HFFc6 (cell line): ENCODE results near the gene C22orf15. TPM values are rescaled to one million over a fixed set of nuclear protein-coding genes. Genes with fewer than 3 reads are reported as not detected.
"Not testable (repeated sequence)": the region's sequence is repeated elsewhere in the genome, so short reads cannot be mapped to it uniquely, and the experiment has no call there.

ENCODE experiments used
- DNase-seq: peaks from one replicate; pipeline ENCODE4 v3.0.0-alpha.2; 2018
- H3K27ac Mint-ChIP-seq: 2 replicates; pipeline ENCODE4 v1.8.0; 2020; ENCODE audit warnings: mild to moderate bottlenecking, mixed read lengths
- H3K27me3 Mint-ChIP-seq: 2 replicates; pipeline ENCODE4 v1.8.0; 2021; ENCODE audit warnings: mild to moderate bottlenecking, moderate library complexity, mixed read lengths; ENCODE audit not compliant: insufficient read depth
- H3K36me3 Mint-ChIP-seq: 2 replicates; pipeline ENCODE4 v1.8.0; 2021; ENCODE audit warnings: low read depth, mixed read lengths
- H3K4me1 Mint-ChIP-seq: 2 replicates; pipeline ENCODE4 v1.8.0; 2020; ENCODE audit warnings: low read depth, mixed read lengths
- H3K4me3 Mint-ChIP-seq: 2 replicates; pipeline ENCODE4 v1.8.0; 2020; ENCODE audit warnings: mild to moderate bottlenecking, moderate library complexity, mixed read lengths
- H3K9me3 Mint-ChIP-seq: 2 replicates; pipeline ENCODE4 v1.8.0; 2020; ENCODE audit warnings: mild to moderate bottlenecking, mixed read lengths
- CTCF ChIP-seq: fragments of 200-600 bp; sonication (generic); IDR thresholded peaks from 2 replicates; pipeline ENCODE4 v1.5.0; 2021; ENCODE audit warnings: antibody characterized with exemption, mild to moderate bottlenecking
- total RNA-seq, 6 experiments: library from RNA; stranded (reverse); fragmentation: NEBNext Ultra II Directional; extraction: Animal tissue kit (Norgen Biotek cat#: 25700); gene quantifications; 2 replicates in 1 of 6; 3 replicates in 5 of 6; pipeline ENCODE4 v1.2.3, GENCODE V29; 2021

Gene C22orf15
- total RNA-seq, 6 experiments from 2014 or later, result 0.48 to 4.0 (median 1.1) TPM

GRCh38 chr22:23716811-23717801, 45.7 kb upstream of the C22orf15 start:
- 0 out of 2 replicates have a peak, but pooled peaks cover 4% of the 10 kb centered on the region for H3K4me1 Mint-ChIP-seq
- peaks cover 2% of the 10 kb centered on the region; the same call in 1 of the 2 replicates for H3K27me3 Mint-ChIP-seq
- H3K27ac Mint-ChIP-seq, result peak overlapping the region; percentile 81
- no peaks in the 10 kb centered on the region for H3K9me3 Mint-ChIP-seq
- H3K4me3 Mint-ChIP-seq, result peak overlapping the region; percentile 83
- peaks cover 7% of the 10 kb centered on the region for H3K36me3 Mint-ChIP-seq
- TF ChIP-seq CTCF, result no peak
- DNase-seq, result peak; percentile 60

GRCh38 chr22:23718371-23719165, 44.2 kb upstream of the C22orf15 start:
- Mint-ChIP-seq H3K4me3 (no peak overlapping the region), H3K36me3 (peaks cover 7% of the 10 kb centered on the region), H3K9me3 (no peaks in the 10 kb centered on the region), H3K27ac (no peak overlapping the region), H3K27me3 (peaks cover 3% of the 10 kb centered on the region), H3K4me1 (0 out of 2 replicates have a peak, but pooled peaks cover 4% of the 10 kb centered on the region)
- no peak for DNase-seq
- no peak for TF ChIP-seq CTCF

- Mint-ChIP-seq H3K27ac (no peak overlapping the region), H3K9me3 (no peaks in the 10 kb centered on the region), H3K36me3 (no peaks in the 10 kb centered on the region), H3K4me3 (no peak overlapping the region), H3K4me1 (0 out of 2 replicates have a peak, but pooled peaks cover 9% of the 10 kb centered on the region), H3K27me3 (peaks cover 7% of the 10 kb centered on the region)
- TF ChIP-seq CTCF, result no peak
- no peak for DNase-seq
Observed at GRCh38 chr22:23720855-23721254, 41.9 kb upstream of the C22orf15 start.

GRCh38 chr22:23722160-23722559, 40.6 kb upstream of the C22orf15 start:
- H3K27me3 Mint-ChIP-seq, result peaks cover 11% of the 10 kb centered on the region
- H3K4me1 Mint-ChIP-seq, result 0 out of 2 replicates have a peak, but pooled peaks cover 9% of the 10 kb centered on the region
- no peaks in the 10 kb centered on the region for H3K9me3 Mint-ChIP-seq
- DNase-seq, result no peak
- H3K27ac Mint-ChIP-seq, result no peak overlapping the region
- no peak overlapping the region for H3K4me3 Mint-ChIP-seq
- H3K36me3 Mint-ChIP-seq, result no peaks in the 10 kb centered on the region
- no peak for TF ChIP-seq CTCF

GRCh38 chr22:23722724-23723123, 40.1 kb upstream of the C22orf15 start:
- Mint-ChIP-seq H3K27me3 (peaks cover 11% of the 10 kb centered on the region), H3K4me1 (0 out of 2 replicates have a peak, but pooled peaks cover 5% of the 10 kb centered on the region), H3K4me3 (no peak overlapping the region), H3K27ac (no peak overlapping the region), H3K9me3 (no peaks in the 10 kb centered on the region), H3K36me3 (no peaks in the 10 kb centered on the region)
- TF ChIP-seq CTCF, result no peak
- DNase-seq, result no peak

- H3K36me3 Mint-ChIP-seq, H3K4me1 Mint-ChIP-seq, H3K9me3 Mint-ChIP-seq, H3K4me3 Mint-ChIP-seq, H3K27ac Mint-ChIP-seq, DNase-seq: not testable (repeated sequence)
- peaks cover 16% of the 10 kb centered on the region for H3K27me3 Mint-ChIP-seq
Observed at GRCh38 chr22:23728108-23728507, 34.7 kb upstream of the C22orf15 start.
